ENCODE data around the gene SKOR1.

The SKOR1 gene

DNA sequence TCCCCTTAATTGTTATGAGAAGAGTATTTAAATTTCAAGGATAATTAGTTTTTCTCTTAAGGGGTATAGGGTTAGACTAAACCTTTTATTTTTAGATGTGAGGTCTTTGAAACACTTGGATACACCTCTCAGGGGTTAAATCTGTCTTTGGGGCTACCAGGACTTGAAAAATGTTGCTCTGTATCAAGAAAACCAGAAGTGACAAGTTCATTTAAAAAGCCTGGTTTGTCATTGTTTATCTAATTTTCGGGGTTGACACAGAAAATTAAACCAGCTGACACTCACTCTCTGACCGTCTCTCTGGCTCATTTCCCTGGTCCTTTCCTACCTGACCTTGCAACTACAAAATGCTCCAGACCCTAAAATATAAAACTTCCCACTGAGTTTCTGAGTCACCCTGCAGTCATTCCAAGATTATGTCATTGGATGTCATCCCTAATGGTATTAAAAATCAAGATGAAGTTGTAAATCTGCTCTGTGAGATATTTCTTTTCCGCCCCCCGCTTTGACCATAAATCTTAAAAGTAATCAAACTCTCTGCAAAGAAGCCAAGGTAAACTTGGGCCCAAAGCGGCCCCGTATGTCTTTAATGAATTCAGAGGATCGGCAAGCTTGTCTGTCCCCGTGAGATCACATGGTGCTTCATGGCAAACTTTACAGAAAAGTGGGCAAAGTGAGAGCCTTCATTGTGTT lies 32.9 kb upstream of the SKOR1 start:
- no peaks in the 10 kb centered on the region for H3K27me3 ChIP-seq (replicated peaks; ENCODE audit: control insufficient read depth, insufficient read depth, low read length, poor library complexity, severe bottlenecking)
- no peaks in the 10 kb centered on the region for H3K9me3 ChIP-seq (ENCODE audit: control insufficient read depth, low read length)
- H3K27ac ChIP-seq (ENCODE audit: insufficient read depth, low read length, poor library complexity, severe bottlenecking): no peak overlapping the region
- no peak overlapping the region for H3K4me3 ChIP-seq (ENCODE audit: insufficient read depth, low read depth, low read length, poor library complexity, severe bottlenecking)
- DNase-seq: no peak
- no peaks in the 10 kb centered on the region for H3K4me1 ChIP-seq (ENCODE audit: control insufficient read depth, insufficient read depth, low read length, poor library complexity, severe bottlenecking)
- no peaks in the 10 kb centered on the region for H3K36me3 ChIP-seq (ENCODE audit: control insufficient read depth, insufficient read depth, low read length)

DNA sequence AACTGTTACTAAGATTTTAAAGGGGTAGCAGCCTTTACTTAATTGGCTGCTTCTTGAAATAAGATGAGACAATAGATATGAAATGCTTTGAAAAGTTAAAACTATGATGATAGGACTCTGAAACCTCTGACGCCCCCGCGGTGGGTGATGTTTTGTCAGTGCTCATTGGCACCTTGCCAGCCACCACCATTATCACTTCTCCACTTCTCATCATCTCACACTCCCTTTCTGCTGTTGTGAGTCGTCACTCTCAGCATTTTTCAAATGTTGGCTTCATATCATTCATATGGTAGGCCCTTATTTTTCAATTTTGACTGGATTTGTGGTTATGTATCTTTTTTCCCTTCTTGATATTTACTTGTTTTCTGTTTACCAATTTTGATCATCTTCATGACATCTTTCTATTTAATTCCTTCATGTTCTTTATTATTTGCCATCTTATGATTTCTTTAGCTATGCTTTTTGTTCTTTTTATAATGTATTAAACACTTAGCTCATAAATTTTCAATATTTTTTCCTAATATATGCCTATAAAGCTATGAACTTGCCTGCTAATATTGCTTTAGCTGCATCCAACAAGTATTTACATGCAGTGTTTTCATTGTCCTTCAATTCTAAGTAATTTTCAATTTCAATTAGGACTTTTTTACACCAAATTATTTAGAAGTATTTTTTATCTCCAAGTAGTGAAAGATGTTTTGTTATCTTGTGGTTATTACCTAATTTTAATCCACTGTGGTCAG lies 30.3 kb upstream of the SKOR1 start:
- DNase-seq: no peak
- H3K9me3 ChIP-seq (ENCODE audit: control insufficient read depth, low read length): no peaks in the 10 kb centered on the region

DNA sequence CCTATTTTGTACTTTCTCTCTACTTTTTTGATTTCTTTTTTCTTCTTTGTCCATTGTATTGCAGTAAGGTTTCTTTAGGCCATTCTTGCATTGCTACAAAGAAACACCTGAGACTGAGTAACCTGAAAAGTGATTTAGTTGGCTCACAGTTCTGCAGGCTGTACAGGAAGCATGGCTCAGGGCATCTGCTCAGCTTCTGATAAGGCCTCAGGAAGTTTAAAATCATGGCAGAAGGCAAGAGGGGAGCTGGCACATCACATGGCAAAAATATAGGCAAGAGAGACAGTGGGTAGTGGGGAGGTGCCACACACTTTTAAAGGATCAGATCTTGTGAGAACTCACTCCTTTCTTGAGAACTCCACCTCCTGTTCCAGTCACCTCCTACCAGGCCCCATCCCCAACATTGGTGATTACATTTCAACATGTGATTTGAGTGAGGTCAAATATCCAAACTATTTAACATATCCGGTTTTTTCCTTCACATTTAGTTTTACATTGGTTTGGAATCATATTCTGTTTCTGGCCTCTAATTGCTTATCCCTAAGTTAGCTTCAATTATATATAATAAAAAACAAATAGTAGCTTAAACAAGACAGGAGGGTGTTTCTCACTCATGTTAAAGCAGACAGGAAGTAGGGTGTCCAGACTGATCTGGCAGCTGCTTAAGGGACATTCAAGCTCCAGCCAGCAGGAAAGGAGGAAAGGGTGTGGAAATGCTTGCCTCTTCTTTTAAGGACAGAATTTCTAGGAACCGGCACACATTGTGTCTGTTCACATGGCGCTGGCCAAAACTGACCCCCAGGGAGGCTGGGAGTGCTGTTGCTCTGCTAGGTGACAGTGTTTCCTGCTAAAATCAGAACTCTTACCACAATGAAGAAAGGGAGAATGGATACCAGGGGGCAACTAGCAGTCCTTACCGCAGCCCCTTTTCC lies 28.8 kb upstream of the SKOR1 start:
- Histone ChIP-seq H3K27ac (ENCODE audit: insufficient read depth, low read length, poor library complexity, severe bottlenecking) (no peak overlapping the region), H3K9me3 (ENCODE audit: control insufficient read depth, low read length) (no peaks in the 10 kb centered on the region), H3K4me3 (ENCODE audit: insufficient read depth, low read depth, low read length, poor library complexity, severe bottlenecking) (no peak overlapping the region), H3K36me3 (ENCODE audit: control insufficient read depth, insufficient read depth, low read length) (no peaks in the 10 kb centered on the region), H3K4me1 (ENCODE audit: control insufficient read depth, insufficient read depth, low read length, poor library complexity, severe bottlenecking) (no peaks in the 10 kb centered on the region), H3K27me3 (replicated peaks; ENCODE audit: control insufficient read depth, insufficient read depth, low read length, poor library complexity, severe bottlenecking) (no peaks in the 10 kb centered on the region)
- no peak for DNase-seq

More for the DNA sequence above, 30.3 kb upstream of the SKOR1 start:
- Histone ChIP-seq H3K27me3 (replicated peaks; ENCODE audit: control insufficient read depth, insufficient read depth, low read length, poor library complexity, severe bottlenecking) (no peaks in the 10 kb centered on the region), H3K4me3 (ENCODE audit: insufficient read depth, low read depth, low read length, poor library complexity, severe bottlenecking) (no peak overlapping the region), H3K4me1 (ENCODE audit: control insufficient read depth, insufficient read depth, low read length, poor library complexity, severe bottlenecking) (no peaks in the 10 kb centered on the region), H3K36me3 (ENCODE audit: control insufficient read depth, insufficient read depth, low read length) (no peaks in the 10 kb centered on the region), H3K27ac (ENCODE audit: insufficient read depth, low read length, poor library complexity, severe bottlenecking) (no peak overlapping the region)

- no peaks in the 10 kb centered on the region for H3K36me3 ChIP-seq (ENCODE audit: control insufficient read depth, insufficient read depth, low read length)
- DNase-seq: no peak
- no peaks in the 10 kb centered on the region for H3K4me1 ChIP-seq (ENCODE audit: control insufficient read depth, insufficient read depth, low read length, poor library complexity, severe bottlenecking)
Measured at GRCh38 chr15:67799801-67800205, 25.5 kb upstream of the SKOR1 start.

DNA sequence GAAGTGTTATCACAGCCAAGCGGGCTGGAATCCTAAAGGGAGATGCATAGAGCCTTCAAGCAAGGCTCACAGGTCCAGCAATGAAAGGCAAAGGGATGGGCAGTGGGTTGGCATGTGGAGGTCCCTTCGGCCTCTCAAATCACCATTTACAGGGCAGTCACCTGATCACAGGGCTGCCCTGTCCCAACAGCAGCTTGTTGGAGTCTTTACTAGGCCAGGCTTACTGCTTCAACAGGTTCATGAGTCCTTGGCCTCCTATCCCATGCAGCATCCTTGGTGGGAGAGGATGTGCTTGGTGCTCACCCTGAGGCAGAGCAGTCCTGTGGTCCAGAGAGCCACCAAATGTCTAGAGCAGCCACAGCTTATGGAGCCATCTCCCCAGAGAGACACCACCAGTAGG lies 24.2 kb upstream of the SKOR1 start:
- H3K9me3 ChIP-seq (ENCODE audit: control insufficient read depth, low read length): no peaks in the 10 kb centered on the region
- H3K27ac ChIP-seq (ENCODE audit: insufficient read depth, low read length, poor library complexity, severe bottlenecking): no peak overlapping the region
- no peaks in the 10 kb centered on the region for H3K4me1 ChIP-seq (ENCODE audit: control insufficient read depth, insufficient read depth, low read length, poor library complexity, severe bottlenecking)
- H3K27me3 ChIP-seq (replicated peaks; ENCODE audit: control insufficient read depth, insufficient read depth, low read length, poor library complexity, severe bottlenecking): no peaks in the 10 kb centered on the region
- H3K36me3 ChIP-seq (ENCODE audit: control insufficient read depth, insufficient read depth, low read length): no peaks in the 10 kb centered on the region
- DNase-seq: no peak
- no peak overlapping the region for H3K4me3 ChIP-seq (ENCODE audit: insufficient read depth, low read depth, low read length, poor library complexity, severe bottlenecking)

More at GRCh38 chr15:67799801-67800205, 25.5 kb upstream of the SKOR1 start:
- H3K27me3 ChIP-seq (replicated peaks; ENCODE audit: control insufficient read depth, insufficient read depth, low read length, poor library complexity, severe bottlenecking): no peaks in the 10 kb centered on the region
- H3K9me3 ChIP-seq (ENCODE audit: control insufficient read depth, low read length): no peaks in the 10 kb centered on the region
- no peak overlapping the region for H3K4me3 ChIP-seq (ENCODE audit: insufficient read depth, low read depth, low read length, poor library complexity, severe bottlenecking)
- no peak overlapping the region for H3K27ac ChIP-seq (ENCODE audit: insufficient read depth, low read length, poor library complexity, severe bottlenecking)

GRCh38 chr15:67801926-67802914 lies 23.1 kb upstream of the SKOR1 start:
- Histone ChIP-seq H3K9me3 (ENCODE audit: control insufficient read depth, low read length) (no peaks in the 10 kb centered on the region), H3K36me3 (ENCODE audit: control insufficient read depth, insufficient read depth, low read length) (peaks cover 5% of the 10 kb centered on the region), H3K27me3 (replicated peaks; ENCODE audit: control insufficient read depth, insufficient read depth, low read length, poor library complexity, severe bottlenecking) (no peaks in the 10 kb centered on the region), H3K4me3 (ENCODE audit: insufficient read depth, low read depth, low read length, poor library complexity, severe bottlenecking) (no peak overlapping the region), H3K27ac (ENCODE audit: insufficient read depth, low read length, poor library complexity, severe bottlenecking) (no peak overlapping the region), H3K4me1 (ENCODE audit: control insufficient read depth, insufficient read depth, low read length, poor library complexity, severe bottlenecking) (no peaks in the 10 kb centered on the region)
- no peak for DNase-seq

GRCh38 chr15:67803299-67803698 lies 22.0 kb upstream of the SKOR1 start:
- Histone ChIP-seq H3K27ac (ENCODE audit: insufficient read depth, low read length, poor library complexity, severe bottlenecking) (no peak overlapping the region), H3K4me3 (ENCODE audit: insufficient read depth, low read depth, low read length, poor library complexity, severe bottlenecking) (no peak overlapping the region), H3K36me3 (ENCODE audit: control insufficient read depth, insufficient read depth, low read length) (peaks cover 5% of the 10 kb centered on the region), H3K9me3 (ENCODE audit: control insufficient read depth, low read length) (no peaks in the 10 kb centered on the region), H3K4me1 (ENCODE audit: control insufficient read depth, insufficient read depth, low read length, poor library complexity, severe bottlenecking) (no peaks in the 10 kb centered on the region), H3K27me3 (replicated peaks; ENCODE audit: control insufficient read depth, insufficient read depth, low read length, poor library complexity, severe bottlenecking) (no peaks in the 10 kb centered on the region)
- DNase-seq: no peak

DNA sequence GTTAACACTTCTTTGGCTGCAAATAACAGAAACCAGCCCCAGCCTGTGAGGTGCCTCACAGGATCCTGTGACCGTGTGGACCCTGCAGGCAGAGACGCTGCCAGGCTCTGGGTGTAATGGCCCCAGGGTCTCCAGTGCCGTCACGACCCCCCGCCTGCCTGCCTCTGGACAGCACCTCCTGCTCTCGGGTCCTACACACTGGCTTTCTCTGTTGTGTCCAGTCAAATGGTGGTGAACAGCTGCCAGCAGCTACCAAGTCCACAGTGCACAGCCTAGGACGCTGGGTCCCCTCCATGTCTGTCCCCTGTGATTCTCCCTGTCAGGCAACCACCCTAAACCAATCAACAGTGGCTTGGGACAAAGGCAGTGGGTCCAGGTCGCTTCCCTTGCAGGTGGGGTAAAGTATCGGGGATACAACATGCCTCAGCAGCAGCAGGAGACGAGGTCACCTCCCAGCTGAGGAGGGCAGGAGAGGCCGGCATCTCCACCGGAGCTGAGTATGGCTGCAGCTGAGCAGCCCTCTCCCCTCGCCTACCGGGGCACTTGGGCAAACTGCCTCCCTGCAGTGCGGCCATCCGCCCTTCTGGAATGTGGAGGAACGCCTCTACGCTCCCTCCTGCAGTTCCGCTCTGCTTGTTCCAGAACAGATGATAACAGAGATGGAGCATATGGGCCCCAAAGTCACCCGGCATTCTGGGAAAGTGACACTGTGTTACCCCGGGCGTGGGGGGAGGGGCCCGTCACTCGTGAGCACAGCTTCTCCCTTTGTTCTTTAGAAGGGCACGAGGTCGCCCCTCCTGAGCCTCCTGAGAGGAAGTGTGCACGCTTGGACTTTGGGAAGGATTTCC lies 21.1 kb upstream of the SKOR1 start:
- Histone ChIP-seq H3K4me1 (ENCODE audit: control insufficient read depth, insufficient read depth, low read length, poor library complexity, severe bottlenecking) (no peaks in the 10 kb centered on the region), H3K36me3 (ENCODE audit: control insufficient read depth, insufficient read depth, low read length) (peaks cover 5% of the 10 kb centered on the region), H3K27ac (ENCODE audit: insufficient read depth, low read length, poor library complexity, severe bottlenecking) (no peak overlapping the region), H3K27me3 (replicated peaks; ENCODE audit: control insufficient read depth, insufficient read depth, low read length, poor library complexity, severe bottlenecking) (no peaks in the 10 kb centered on the region), H3K9me3 (ENCODE audit: control insufficient read depth, low read length) (no peaks in the 10 kb centered on the region), H3K4me3 (ENCODE audit: insufficient read depth, low read depth, low read length, poor library complexity, severe bottlenecking) (no peak overlapping the region)
- DNase-seq: no peak

Data from effector memory CD4-positive, alpha-beta T cell (primary cell).